ENCODE results near the gene TSPEAR. TPM values are rescaled to one million over a fixed set of nuclear protein-coding genes. Genes with fewer than 3 reads are reported as not detected.

Gene TSPEAR
- total and polyA plus RNA-seq, 5 experiments from 2014 or later, result 0.07 TPM; not detected in 4

DNA sequence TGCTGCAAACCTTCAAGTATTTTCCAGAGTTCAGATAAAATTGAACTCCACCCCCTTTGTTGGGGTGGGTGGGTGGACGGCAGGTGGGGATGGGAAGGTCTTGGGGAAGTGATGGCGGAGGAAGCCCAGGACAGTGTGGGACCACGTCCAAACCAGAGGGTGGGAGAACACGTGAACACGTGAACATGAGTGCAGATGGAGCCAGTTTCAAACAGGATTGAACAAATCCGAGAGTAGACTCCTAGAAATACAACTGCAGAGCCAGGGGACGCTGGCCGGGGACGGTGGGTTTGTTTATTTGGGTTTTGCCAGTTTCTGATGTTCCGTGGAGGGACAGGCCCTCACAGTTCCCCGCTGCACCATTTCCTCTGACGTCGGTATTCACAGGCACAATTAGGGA lies 163.0 kb downstream of the TSPEAR start:
- DNase-seq (no peak), ATAC-seq (no peak)
- peaks cover 6 to 43% (median 28%) of the 10 kb centered on the region in 9 donors for H3K9me3 Mint-ChIP-seq
- H3K27ac Mint-ChIP-seq, result peak overlapping the region; percentile 88 to 98 (median 96)
- POLR2A ChIA-PET, result interaction anchor here (1.0 to 1.6 kb wide), 4 partner anchors 11 to 109 kb away, joined by 3 to 15 read pairs (median 9); partner anchors contain the start of gene KRTAP12-3
- no peaks in the 10 kb centered on the region for H3K27me3 Mint-ChIP-seq
- peak overlapping the region; percentile 19 to 90 (median 82) for H3K4me3 Mint-ChIP-seq
- H3K4me1 Mint-ChIP-seq, result peaks cover 25 to 36% (median 31%) of the 10 kb centered on the region in 4 donors
- H3K36me3 Mint-ChIP-seq, result peaks cover 7 to 30% (median 27%) of the 10 kb centered on the region in 3 donors

DNA sequence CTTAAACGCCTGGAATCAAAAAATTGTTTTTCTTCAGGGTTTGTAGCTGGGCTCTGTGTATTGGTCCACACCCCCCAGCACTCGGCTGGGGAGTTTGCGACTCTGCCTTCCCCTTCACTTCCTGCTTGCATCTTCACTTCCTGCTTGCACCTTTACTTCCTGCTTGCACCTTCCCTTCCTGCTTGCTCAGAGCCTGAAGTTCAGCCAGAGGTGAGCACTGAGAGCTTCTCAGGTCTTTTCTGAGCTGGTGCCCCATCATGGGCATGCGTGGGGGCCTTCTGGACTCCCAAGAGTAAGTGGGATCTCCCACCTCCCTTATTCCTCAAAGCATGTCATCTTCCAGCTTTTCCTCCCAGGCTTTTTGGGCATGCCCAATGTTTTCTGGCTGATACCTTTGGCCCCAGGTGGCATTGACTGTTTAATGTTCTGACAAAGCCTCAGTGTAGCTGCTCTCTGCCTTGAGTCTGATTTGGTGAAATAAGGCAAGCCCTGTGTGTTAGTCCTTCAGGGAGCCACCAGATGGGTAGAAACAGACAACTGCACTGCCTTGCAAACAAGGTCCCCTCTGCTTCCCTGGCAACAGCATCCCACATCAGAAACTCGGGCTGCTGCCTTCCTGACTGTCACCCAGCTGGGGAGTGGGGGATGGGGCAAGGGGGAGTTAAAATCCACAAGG lies 163.6 kb downstream of the TSPEAR start:
- peak overlapping the region; percentile 88 to 98 (median 96) for H3K27ac Mint-ChIP-seq
- peak overlapping the region; percentile 75 to 90 (median 82) for H3K4me3 Mint-ChIP-seq
- ATAC-seq (peak; percentile 93 to 98), DNase-seq (peak in 9 of 10 donors; percentile 23 to 73 (median 48))
- H3K9me3 Mint-ChIP-seq, result peaks cover 1 to 40% (median 26%) of the 10 kb centered on the region in 9 donors
- no peaks in the 10 kb centered on the region for H3K27me3 Mint-ChIP-seq
- H3K36me3 Mint-ChIP-seq, result peaks cover 2 to 25% (median 21%) of the 10 kb centered on the region in 3 donors
- POLR2A ChIA-PET, result interaction anchor here (1.0 to 1.6 kb wide), 7 partner anchors 11 to 380 kb away, joined by 3 to 15 read pairs (median 4); partner anchors contain the start of gene KRTAP12-3
- H3K4me1 Mint-ChIP-seq, result peaks cover 25 to 36% (median 31%) of the 10 kb centered on the region in 4 donors

DNA sequence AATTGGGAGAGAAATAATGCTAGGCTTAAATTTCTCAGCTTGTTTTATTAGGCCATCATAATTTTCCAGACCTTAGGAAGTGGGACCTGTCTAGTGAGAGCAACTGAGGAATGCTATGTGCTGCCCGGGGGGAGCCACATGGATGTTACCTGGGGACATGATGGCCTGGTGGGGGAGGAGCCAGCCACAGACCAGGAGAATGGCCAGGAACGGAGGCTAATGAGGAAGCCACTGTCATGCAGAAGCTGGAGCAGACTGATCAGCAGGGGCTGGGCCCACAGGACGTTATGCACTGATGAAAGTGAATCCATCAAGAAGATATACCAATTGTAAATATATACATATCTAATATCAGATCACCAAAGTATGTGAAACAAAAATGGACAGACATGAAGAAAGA lies 166.8 kb downstream of the TSPEAR start:
- H3K9me3 Mint-ChIP-seq, result peaks cover 0 to 35% (median 24%) of the 10 kb centered on the region in 9 donors
- peak in 1 of 10 donors; percentile 28 for DNase-seq
- peaks cover 0 to 27% (median 20%) of the 10 kb centered on the region in 3 donors for H3K36me3 Mint-ChIP-seq
- H3K27me3 Mint-ChIP-seq, result no peaks in the 10 kb centered on the region
- H3K4me3 Mint-ChIP-seq, result no peak overlapping the region
- peaks cover 24 to 33% (median 28%) of the 10 kb centered on the region in 4 donors for H3K4me1 Mint-ChIP-seq
- no peak for ATAC-seq
- H3K27ac Mint-ChIP-seq, result no peak overlapping the region
- POLR2A ChIA-PET, result no interaction called here

DNA sequence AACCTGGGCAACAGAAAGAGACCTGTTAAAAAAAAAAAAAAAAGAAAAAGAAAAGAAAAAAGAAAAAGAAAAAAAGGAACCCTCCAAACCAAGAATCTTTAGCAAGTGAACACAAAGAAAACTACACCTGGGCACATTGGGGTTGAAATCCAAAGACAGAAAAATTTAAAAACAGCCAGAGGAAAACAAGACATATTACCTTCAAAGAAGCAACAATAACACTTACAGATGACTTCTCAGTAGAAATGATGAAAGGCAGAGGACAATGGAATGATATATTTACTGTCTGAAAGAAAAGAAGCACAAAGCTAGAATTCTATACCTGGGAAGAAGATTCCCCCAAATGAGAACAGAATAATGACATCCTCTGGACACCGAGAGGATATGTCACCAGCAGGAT lies 168.7 kb downstream of the TSPEAR start:
- Mint-ChIP-seq H3K36me3 (peaks cover 0 to 25% (median 18%) of the 10 kb centered on the region in 3 donors), H3K9me3 (peaks cover 0 to 30% (median 21%) of the 10 kb centered on the region in 9 donors), H3K27ac (no peak overlapping the region), H3K4me1 (peaks cover 12 to 14% (median 13%) of the 10 kb centered on the region in 4 donors), H3K27me3 (peaks cover 0 to 1% (median 0%) of the 10 kb centered on the region in 5 donors), H3K4me3 (no peak overlapping the region)
- ATAC-seq (no peak), DNase-seq (peak in 1 of 10 donors; percentile 10)
- POLR2A ChIA-PET, result no interaction called here

DNA sequence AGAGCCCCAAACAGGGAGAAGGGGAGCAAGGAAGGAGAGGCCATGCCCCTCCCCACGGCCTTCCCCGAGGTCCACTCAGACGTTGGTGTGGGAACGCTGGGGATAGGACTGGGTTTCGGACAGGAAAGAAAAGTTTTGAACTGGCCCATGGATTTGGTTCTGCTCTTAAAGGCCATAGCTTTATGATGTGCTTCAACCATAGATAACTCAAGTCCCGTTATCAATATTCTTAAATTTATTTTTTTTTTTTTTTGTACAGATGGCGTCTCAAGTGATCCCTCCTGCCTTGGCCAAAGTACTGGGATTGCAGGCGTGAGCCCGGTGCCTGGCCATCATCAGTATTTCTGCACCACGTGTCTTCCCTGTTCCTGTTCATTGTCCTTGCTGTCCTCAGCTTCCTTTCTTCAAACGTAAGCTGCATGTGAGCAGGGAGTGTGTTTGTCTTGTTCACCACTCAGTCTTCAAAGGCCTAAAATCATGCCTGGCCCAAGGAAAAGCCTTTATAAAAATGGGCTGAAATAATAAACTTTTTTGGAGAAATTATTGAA lies 170.6 kb downstream of the TSPEAR start:
- DNase-seq, result no peak
- Mint-ChIP-seq H3K27me3 (peaks cover 0 to 2% (median 0%) of the 10 kb centered on the region in 5 donors), H3K27ac (peak overlapping the region in 2 of 10 donors; percentile 48 to 60), H3K4me1 (peaks cover 0 to 3% (median under 1%) of the 10 kb centered on the region in 4 donors), H3K4me3 (no peak overlapping the region), H3K36me3 (peaks cover 0 to 7% (median 5%) of the 10 kb centered on the region in 3 donors), H3K9me3 (peaks cover 0 to 11% (median 6%) of the 10 kb centered on the region in 9 donors)
- no peak for ATAC-seq
- POLR2A ChIA-PET, result interaction anchor here (0.7 kb wide), 3 partner anchors 23 to 335 kb away, joined by 3 to 4 read pairs (median 3); no protein-coding TSS in a partner anchor

DNA sequence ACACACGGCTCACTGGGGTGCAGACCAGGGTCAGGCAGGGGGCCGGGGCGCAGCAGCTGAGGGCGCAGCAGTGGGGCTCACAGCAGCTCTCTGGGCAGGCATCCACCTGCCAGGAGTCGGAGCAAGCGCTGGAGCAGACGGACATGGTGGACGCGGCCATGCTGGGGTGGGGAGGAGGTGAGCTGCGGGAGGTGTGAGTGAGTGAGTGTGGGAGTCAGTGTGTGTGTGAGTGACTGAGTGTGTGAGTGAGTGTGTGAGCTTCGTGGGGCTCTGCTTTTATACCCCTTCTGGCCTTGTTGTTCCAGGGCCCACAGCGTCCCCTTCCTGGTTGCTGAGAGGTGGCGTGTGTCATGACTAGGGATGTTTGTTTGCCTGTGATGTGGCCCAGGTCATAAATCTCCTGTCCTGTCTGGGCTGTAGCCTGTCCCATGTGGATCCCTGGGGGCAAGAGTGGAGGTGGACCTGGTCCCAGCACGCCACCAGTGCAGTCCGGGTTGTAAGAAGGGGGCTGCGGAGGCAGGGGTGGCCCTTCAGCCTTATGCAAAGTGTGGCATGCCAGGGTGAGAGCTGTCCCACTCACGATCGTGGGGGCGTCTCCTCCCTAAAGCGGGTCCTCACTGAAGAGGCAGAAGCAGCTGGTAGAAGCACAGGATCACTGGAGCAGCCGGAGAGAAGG lies 171.2 kb downstream of the TSPEAR start, which contains the start of gene KRTAP10-1:
Gene KRTAP10-1 (minus strand): TSS at position 205 of the 676 bp plus-strand sequence. CDS start 45 bp downstream, at position 160.
- Mint-ChIP-seq H3K27ac (peak within 1 kb of the TSS in 1 of 10 donors; percentile 48), H3K4me3 (no peak within 1 kb of the TSS), H3K4me1 (peaks cover 0 to 3% (median under 1%) of the 10 kb centered on the region in 4 donors), H3K9me3 (peaks cover 0 to 5% (median 0%) of the 10 kb centered on the region in 9 donors), H3K27me3 (peaks cover 0 to 2% (median 0%) of the 10 kb centered on the region in 5 donors), H3K36me3 (peaks cover 0 to 2% (median 0%) of the 10 kb centered on the region in 3 donors)
- ATAC-seq, result no peak
- peak in 1 of 10 donors; percentile 55 for DNase-seq
- POLR2A ChIA-PET, result interaction anchor here (0.7 kb wide), 2 partner anchors 22 to 260 kb away, joined by 3 to 4 read pairs; no protein-coding TSS in a partner anchor

DNA sequence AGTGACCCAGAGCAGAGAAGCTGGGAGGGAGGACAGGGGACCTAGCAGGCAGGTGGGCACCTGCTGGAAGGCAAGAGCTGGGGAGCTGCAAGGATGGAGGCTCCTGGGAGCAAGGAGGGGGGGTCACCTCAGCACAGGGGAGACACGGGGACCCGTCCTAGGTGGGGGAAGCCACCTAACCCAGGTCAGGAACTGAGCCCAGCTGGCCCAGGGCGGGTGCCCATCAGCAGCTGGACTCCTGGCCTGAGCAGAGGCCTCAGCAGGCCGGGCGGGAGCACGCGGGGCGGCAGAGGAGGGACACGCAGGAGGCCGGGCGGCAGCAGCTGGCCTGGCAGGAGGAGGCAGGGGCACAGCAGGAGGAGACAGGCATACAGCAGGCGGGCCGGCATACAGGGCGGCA lies 172.3 kb downstream of the TSPEAR start:
- H3K9me3 Mint-ChIP-seq, result peaks cover 0 to 3% (median 0%) of the 10 kb centered on the region in 9 donors
- H3K27ac Mint-ChIP-seq, result peak overlapping the region in 3 of 10 donors; percentile 50 to 80 (median 69)
- peaks cover 0 to 3% (median under 1%) of the 10 kb centered on the region in 4 donors for H3K4me1 Mint-ChIP-seq
- peaks cover 0 to 2% (median 0%) of the 10 kb centered on the region in 5 donors for H3K27me3 Mint-ChIP-seq
- ATAC-seq (no peak), DNase-seq (peak in 1 of 10 donors; percentile 55)
- H3K36me3 Mint-ChIP-seq, result peaks cover 0 to 2% (median 0%) of the 10 kb centered on the region in 3 donors
- POLR2A ChIA-PET, result no interaction called here
- H3K4me3 Mint-ChIP-seq, result no peak overlapping the region

DNA sequence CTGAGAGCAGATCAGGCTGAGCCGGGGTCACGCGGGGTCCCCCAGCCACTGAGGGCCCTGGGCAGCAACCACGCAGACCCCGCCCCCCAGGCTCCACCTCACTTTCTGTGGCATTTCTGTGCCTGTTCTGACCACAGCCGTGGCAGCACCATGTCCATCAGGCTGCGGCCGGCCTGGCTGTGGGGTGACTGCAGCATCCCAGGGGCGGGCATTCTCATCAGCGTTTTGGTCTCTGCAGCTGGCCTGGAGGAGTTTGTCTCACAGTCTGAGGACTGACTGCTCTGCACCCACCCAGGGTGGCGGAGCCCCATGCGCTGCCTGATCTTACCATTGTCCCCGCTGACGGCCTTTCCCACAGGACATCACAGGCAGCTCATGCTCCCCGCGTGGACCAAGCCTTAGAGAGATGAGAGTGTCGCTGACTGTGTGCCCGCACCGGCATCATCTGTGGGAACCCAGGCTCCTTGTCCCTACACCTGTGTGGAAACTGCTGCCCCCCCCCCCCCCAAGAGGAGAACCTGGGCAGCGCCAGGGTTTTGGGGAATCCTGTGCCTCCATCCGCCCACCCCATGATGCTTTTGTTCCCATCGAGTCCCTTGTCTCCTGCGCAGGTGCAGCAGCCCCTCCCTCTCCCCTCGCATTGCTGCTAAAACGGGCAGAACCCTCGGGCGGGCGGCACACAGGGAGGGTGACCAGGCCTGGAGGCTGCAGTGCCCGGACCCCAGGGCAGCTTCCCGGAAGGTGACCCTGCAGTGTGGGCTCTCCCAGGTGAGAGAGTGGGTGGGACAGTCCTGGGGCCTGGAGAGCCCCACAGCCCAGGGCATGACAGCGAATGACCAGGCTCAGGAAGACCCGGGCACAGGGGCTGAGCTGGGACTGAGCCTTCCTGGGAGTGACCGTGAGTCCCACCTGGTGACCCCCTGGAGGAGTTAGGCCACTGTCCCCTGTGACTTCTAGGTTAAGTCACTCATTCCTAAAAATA lies 173.2 kb downstream of the TSPEAR start:
- peak in 2 of 10 donors; percentile 0 to 24 for DNase-seq
- POLR2A ChIA-PET, result no interaction called here
- peaks cover 0 to 2% (median 0%) of the 10 kb centered on the region in 5 donors for H3K27me3 Mint-ChIP-seq
- H3K4me1 Mint-ChIP-seq, result peaks cover 0 to 3% (median under 1%) of the 10 kb centered on the region in 4 donors
- no peak for ATAC-seq
- H3K36me3 Mint-ChIP-seq, result peaks cover 0 to 2% (median 0%) of the 10 kb centered on the region in 3 donors
- H3K27ac Mint-ChIP-seq, result peak overlapping the region in 1 of 10 donors; percentile 80
- peaks cover 0 to 3% (median 0%) of the 10 kb centered on the region in 9 donors for H3K9me3 Mint-ChIP-seq
- H3K4me3 Mint-ChIP-seq, result no peak overlapping the region

DNA sequence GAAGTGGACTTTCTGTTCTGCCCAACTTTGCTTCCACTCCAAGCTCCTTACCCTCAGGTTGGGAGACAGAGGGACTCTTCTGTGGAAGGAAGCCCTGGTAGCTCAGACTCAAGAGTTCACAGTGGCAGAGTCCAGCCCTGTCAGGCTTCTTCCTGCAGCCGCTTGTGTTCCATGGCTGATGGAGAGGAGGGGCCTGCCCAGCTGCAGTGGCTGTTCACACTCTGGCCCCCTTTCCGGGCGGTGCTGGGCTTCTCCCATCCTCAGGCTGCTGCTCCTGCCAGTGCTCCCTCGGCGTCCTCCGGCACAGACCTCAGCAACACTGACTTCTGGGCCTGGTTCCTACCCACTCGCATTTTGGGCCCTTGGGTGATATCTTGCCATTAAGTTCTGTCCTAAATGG lies 175.4 kb downstream of the TSPEAR start:
- ATAC-seq (no peak), DNase-seq (peak in 1 of 10 donors; percentile 15)
- Mint-ChIP-seq H3K27me3 (peaks cover 0 to 2% (median 0%) of the 10 kb centered on the region in 5 donors), H3K4me3 (no peak overlapping the region), H3K36me3 (no peaks in the 10 kb centered on the region), H3K9me3 (peaks cover 0 to 3% (median 0%) of the 10 kb centered on the region in 9 donors), H3K27ac (no peak overlapping the region), H3K4me1 (peaks cover 0 to 1% (median 0%) of the 10 kb centered on the region in 4 donors)
- POLR2A ChIA-PET, result no interaction called here

DNA sequence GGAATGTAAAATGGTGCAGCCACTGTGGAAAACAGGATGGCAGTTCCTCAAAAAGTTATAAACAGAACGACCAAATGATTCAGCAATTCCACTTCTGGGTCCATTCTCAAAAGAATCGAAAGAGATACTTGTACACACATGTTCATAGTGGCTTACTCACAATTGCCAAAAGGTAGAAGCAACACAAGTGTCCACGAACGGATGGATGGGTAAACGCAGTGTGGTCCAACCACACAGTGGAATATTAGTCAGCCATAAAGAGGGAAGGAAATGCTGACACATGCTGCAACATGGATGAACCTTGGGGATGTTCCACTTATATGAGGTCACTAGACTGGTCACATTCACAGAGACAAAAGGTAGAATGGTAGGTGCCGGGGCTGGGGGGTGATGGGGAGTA lies 176.7 kb downstream of the TSPEAR start:
- no peak overlapping the region for H3K27ac Mint-ChIP-seq
- peaks cover 0 to 7% (median 2%) of the 10 kb centered on the region in 5 donors for H3K27me3 Mint-ChIP-seq
- peak in 1 of 10 donors; percentile 11 for DNase-seq
- no peak for ATAC-seq
- H3K4me1 Mint-ChIP-seq, result peaks cover 0 to 4% (median 1%) of the 10 kb centered on the region in 4 donors
- no peaks in the 10 kb centered on the region for H3K36me3 Mint-ChIP-seq
- no peak overlapping the region for H3K4me3 Mint-ChIP-seq
- H3K9me3 Mint-ChIP-seq, result peaks cover 0 to 2% (median 0%) of the 10 kb centered on the region in 9 donors
- POLR2A ChIA-PET, result no interaction called here

DNA sequence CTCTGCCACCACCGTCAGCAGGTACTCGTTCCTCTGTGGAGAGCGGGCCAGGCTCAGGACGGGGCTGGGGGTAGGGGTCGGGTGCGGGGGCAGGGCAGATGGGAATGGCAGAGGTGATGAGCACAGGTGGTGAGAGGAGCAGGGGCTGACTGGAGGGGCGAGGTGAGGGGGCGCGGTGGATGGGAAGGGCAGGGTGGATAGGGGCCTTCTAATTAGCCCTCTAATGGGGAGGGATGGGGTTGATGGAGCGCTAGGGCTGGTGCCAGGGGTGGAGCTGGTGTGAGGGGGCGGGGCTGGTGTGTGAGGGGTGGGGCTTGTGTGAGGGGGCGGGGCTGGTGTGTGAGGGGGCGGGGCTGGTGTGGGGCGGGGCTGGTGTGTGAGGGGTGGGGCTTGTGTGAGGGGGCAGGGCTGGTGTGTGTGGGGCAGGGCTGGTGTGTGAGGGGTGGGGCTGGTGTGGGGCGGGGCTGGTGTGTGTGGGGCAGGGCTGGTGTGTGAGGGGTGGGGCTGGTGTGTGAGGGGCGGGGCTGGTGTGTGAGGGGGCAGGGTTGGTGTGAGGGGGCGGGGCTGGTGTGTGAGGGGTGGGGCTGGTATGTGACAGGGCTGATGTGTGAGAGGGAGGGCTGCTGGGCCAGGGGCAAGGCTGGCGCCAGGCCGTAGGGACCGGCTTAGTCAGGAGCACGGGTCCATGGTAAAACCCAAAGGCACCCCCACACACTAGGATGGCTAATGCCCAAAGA lies 177.3 kb downstream of the TSPEAR start:
- Mint-ChIP-seq H3K27ac (no peak overlapping the region), H3K4me3 (no peak overlapping the region), H3K9me3 (no peaks in the 10 kb centered on the region), H3K36me3 (no peaks in the 10 kb centered on the region), H3K4me1 (peaks cover 0 to 6% (median 1%) of the 10 kb centered on the region in 4 donors), H3K27me3 (peaks cover 0 to 7% (median 2%) of the 10 kb centered on the region in 5 donors)
- DNase-seq, result peak in 1 of 10 donors; percentile 53
- POLR2A ChIA-PET, result no interaction called here
- no peak for ATAC-seq

Data from naive thymus-derived CD8-positive, alpha-beta T cell (primary cell).